ENCODE measurements around the gene KRTAP5-2. TPM values are rescaled to one million over a fixed set of nuclear protein-coding genes. Genes with fewer than 3 reads are reported as not detected.
"Not testable (repeated sequence)": the region's sequence is repeated elsewhere in the genome, so short reads cannot be mapped to it uniquely, and the experiment has no call there.

KRTAP5-2 gene
- polyA plus RNA-seq, 3 donors = not detected

DNA sequence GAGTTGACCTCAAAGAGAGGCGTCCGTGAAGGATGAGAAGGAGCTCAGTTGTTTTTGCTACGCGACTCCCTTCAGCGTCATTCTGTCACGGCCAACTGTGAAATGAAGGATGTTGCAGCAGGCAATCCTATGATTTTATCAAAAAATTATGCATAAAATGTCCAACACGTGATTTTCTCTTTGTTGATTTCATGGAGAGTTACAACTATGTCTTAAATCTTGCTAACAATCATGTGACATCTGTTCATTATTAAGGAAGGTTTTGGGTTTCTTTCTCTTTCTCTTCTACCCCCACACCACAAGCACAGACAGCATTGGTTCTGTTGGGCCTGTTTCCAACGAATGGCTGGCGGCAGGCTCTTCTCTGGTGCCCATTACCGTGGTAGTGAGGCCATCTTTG lies 20.1 kb upstream of the KRTAP5-2 start:
- peaks cover 0 to 6% (median 2%) of the 10 kb centered on the region in 7 donors for H3K9me3 Mint-ChIP-seq
- H3K36me3 ChIP-seq (replicated peaks in 1 of 2; ENCODE audit: control insufficient read depth in 1 of 2, insufficient read depth in 2 of 2, low read length in 2 of 2) = no peaks in the 10 kb centered on the region
- H3K4me3 ChIP-seq (replicated peaks in 1 of 3; ENCODE audit: low read depth in 2 of 3, low read length in 3 of 3) = no peak overlapping the region
- TF ChIP-seq CTCF (IDR thresholded peaks at IDR 0.05) = no peak
- H3K4me2 ChIP-seq (replicated peaks; ENCODE audit: extremely low read depth, low read length, poor library complexity, severe bottlenecking) = no peak overlapping the region
- H3K79me2 ChIP-seq (ENCODE audit: insufficient read depth, low read length) = no peaks in the 10 kb centered on the region
- no peak overlapping the region for H2AFZ ChIP-seq (ENCODE audit: insufficient read depth, low read depth, low read length, poor library complexity, severe bottlenecking)
- H3K4me1 ChIP-seq (ENCODE audit: control insufficient read depth in 1 of 2, insufficient read depth in 2 of 2, low read length in 2 of 2) = no peaks in the 10 kb centered on the region
- no peaks in the 10 kb centered on the region for H4K20me1 ChIP-seq (ENCODE audit: insufficient read depth, low read length)
- WGBS (ENCODE audit: insufficient coverage) = 100% methylated on average over 8 of the region's 10 CpGs
- H3K36me3 Mint-ChIP-seq = no peaks in the 10 kb centered on the region
- no peak overlapping the region for H3K4me3 Mint-ChIP-seq
- H3K27me3 ChIP-seq (ENCODE audit: control insufficient read depth in 2 of 2, insufficient read depth in 2 of 2, low read length in 2 of 2) = no peaks in the 10 kb centered on the region
- H3K27ac ChIP-seq (ENCODE audit: low read depth in 1 of 2, low read length in 2 of 2) = no peak overlapping the region
- H3K27me3 Mint-ChIP-seq (ENCODE audit: low read depth in 3 of 3) = peaks cover 16 to 26% (median 21%) of the 10 kb centered on the region in 3 donors
- no peak overlapping the region for H3K9ac ChIP-seq (ENCODE audit: insufficient read depth, low read length, poor library complexity, severe bottlenecking)
- H3K4me1 Mint-ChIP-seq = no peaks in the 10 kb centered on the region
- H3K27ac Mint-ChIP-seq = no peak overlapping the region
- peaks cover 0 to 4% of the 10 kb centered on the region in 2 donors for H3K9me3 ChIP-seq (replicated peaks in 1 of 2; ENCODE audit: control insufficient read depth in 1 of 2, insufficient read depth in 1 of 2, low read length in 2 of 2)
- no peak for DNase-seq
- intact Hi-C loops (cut with micrococcal nuclease) = no loop called here

DNA sequence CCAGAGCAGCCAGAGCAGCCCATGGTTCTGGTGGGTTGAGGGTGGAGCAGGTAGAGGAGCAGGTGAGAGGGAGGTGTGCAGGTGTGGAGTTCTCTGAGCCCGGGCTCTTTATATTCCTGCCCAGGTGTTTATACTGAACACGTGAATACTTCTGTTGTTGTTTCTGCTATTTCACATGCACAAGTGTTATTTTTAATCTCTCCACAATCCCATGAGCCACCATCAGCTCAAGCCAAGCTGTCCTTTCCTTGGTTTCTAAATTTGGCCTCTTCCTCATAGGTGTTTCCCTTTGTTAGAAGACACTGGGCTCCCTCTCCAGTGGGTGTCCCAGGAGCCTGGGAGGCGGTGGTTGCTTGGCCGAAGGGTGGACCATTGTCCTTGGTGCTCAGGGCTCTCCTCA lies 10.3 kb upstream of the KRTAP5-2 start, which contains the start of gene KRTAP5-3:
TSS of gene KRTAP5-3 (minus strand) at position 101 of the 400 bp plus-strand sequence. CDS start at position 23, 78 bp downstream.
- Histone ChIP-seq H3K4me3 (replicated peaks in 1 of 3; ENCODE audit: low read depth in 2 of 3, low read length in 3 of 3) (no peak within 1 kb of the TSS), H3K79me2 (ENCODE audit: insufficient read depth, low read length) (no peaks in the 10 kb centered on the region), H2AFZ (ENCODE audit: insufficient read depth, low read depth, low read length, poor library complexity, severe bottlenecking) (no peak within 1 kb of the TSS), H3K36me3 (replicated peaks in 1 of 2; ENCODE audit: control insufficient read depth in 1 of 2, insufficient read depth in 2 of 2, low read length in 2 of 2) (no peaks in the 10 kb centered on the region), H3K4me2 (replicated peaks; ENCODE audit: extremely low read depth, low read length, poor library complexity, severe bottlenecking) (no peak within 1 kb of the TSS), H3K4me1 (ENCODE audit: control insufficient read depth in 1 of 2, insufficient read depth in 2 of 2, low read length in 2 of 2) (no peaks in the 10 kb centered on the region), H3K9ac (ENCODE audit: insufficient read depth, low read length, poor library complexity, severe bottlenecking) (no peak within 1 kb of the TSS), H3K9me3 (replicated peaks in 1 of 2; ENCODE audit: control insufficient read depth in 1 of 2, insufficient read depth in 1 of 2, low read length in 2 of 2) (no peaks in the 10 kb centered on the region), H4K20me1 (ENCODE audit: insufficient read depth, low read length) (no peaks in the 10 kb centered on the region), H3K27me3 (ENCODE audit: control insufficient read depth in 2 of 2, insufficient read depth in 2 of 2, low read length in 2 of 2) (peaks cover 0 to 3% of the 10 kb centered on the region in 2 donors), H3K27ac (ENCODE audit: low read depth in 1 of 2, low read length in 2 of 2) (no peak within 1 kb of the TSS)
- no peaks in the 10 kb centered on the region for H3K36me3 Mint-ChIP-seq
- H3K27me3 Mint-ChIP-seq (ENCODE audit: low read depth in 3 of 3) = peaks cover 13 to 26% (median 25%) of the 10 kb centered on the region in 3 donors
- no peak within 1 kb of the TSS for H3K4me3 Mint-ChIP-seq
- no peak for DNase-seq
- H3K4me1 Mint-ChIP-seq = no peaks in the 10 kb centered on the region
- H3K9me3 Mint-ChIP-seq = peaks cover 0 to 8% (median 4%) of the 10 kb centered on the region in 7 donors
- WGBS (ENCODE audit: insufficient coverage) = 92% methylated on average over 2 of the region's 4 CpGs
- peak within 1 kb of the TSS in 1 of 7 donors; percentile 43 for H3K27ac Mint-ChIP-seq
- intact Hi-C loops (cut with micrococcal nuclease) = no loop called here
- no peak for TF ChIP-seq CTCF (IDR thresholded peaks at IDR 0.05)

DNA sequence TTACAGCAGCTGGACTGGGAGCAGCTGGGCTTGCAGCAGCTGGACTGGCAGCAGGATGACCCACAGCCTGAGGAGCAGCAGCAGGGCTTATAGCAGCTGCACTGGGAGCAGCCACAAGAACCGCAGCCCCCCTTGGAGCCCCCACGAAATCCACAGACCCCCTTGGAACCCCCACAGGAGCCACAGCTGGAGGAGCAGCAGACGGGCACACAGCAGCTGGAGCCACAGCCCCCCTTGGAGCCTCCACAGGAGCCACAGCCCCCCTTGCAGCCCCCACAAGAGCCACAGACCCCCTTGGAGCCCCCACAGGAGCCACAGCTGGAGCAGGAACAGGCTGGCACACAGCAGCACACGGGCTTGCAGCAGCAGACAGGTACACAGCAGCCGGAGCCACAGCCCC lies 9.8 kb upstream of the KRTAP5-2 start:
- H3K27me3 ChIP-seq (ENCODE audit: control insufficient read depth in 2 of 2, insufficient read depth in 2 of 2, low read length in 2 of 2); H3K4me3 ChIP-seq (replicated peaks in 1 of 3; ENCODE audit: low read depth in 2 of 3, low read length in 3 of 3); H3K27ac Mint-ChIP-seq; H3K4me2 ChIP-seq (replicated peaks; ENCODE audit: extremely low read depth, low read length, poor library complexity, severe bottlenecking); H3K79me2 ChIP-seq (ENCODE audit: insufficient read depth, low read length); H3K36me3 Mint-ChIP-seq; H3K27ac ChIP-seq (ENCODE audit: low read depth in 1 of 2, low read length in 2 of 2); H3K36me3 ChIP-seq (replicated peaks in 1 of 2; ENCODE audit: control insufficient read depth in 1 of 2, insufficient read depth in 2 of 2, low read length in 2 of 2); H2AFZ ChIP-seq (ENCODE audit: insufficient read depth, low read depth, low read length, poor library complexity, severe bottlenecking); H3K4me1 Mint-ChIP-seq; H3K9me3 Mint-ChIP-seq; H3K9me3 ChIP-seq (replicated peaks in 1 of 2; ENCODE audit: control insufficient read depth in 1 of 2, insufficient read depth in 1 of 2, low read length in 2 of 2); H4K20me1 ChIP-seq (ENCODE audit: insufficient read depth, low read length); H3K9ac ChIP-seq (ENCODE audit: insufficient read depth, low read length, poor library complexity, severe bottlenecking); H3K4me1 ChIP-seq (ENCODE audit: control insufficient read depth in 1 of 2, insufficient read depth in 2 of 2, low read length in 2 of 2); DNase-seq; H3K4me3 Mint-ChIP-seq; intact Hi-C loops (cut with micrococcal nuclease): not testable (repeated sequence)
- H3K27me3 Mint-ChIP-seq (ENCODE audit: low read depth in 3 of 3) = peaks cover 13 to 27% (median 26%) of the 10 kb centered on the region in 3 donors
- WGBS (ENCODE audit: insufficient coverage) = 51% methylated on average over 4 of the region's 5 CpGs

Measured in CD14-positive monocyte (primary cell).